Parathyroid adenoma (tissue), 2 donors: ENCODE data around the gene RXFP4.
"Not testable (repeated sequence)": the region's sequence is repeated elsewhere in the genome, so short reads cannot be mapped to it uniquely, and the experiment has no call there.

Experiments used
- H2AFZ ChIP-seq: fragments of 300-600 bp; sonication (generic); one replicate; pipeline ENCODE4 v1.7.0; 2017; ENCODE audit warnings: antibody characterized with exemption, mild to moderate bottlenecking
- H3K27ac ChIP-seq: fragments of 300-600 bp; sonication (generic); one replicate; pipeline ENCODE4 v1.7.0; 2017
- H3K27me3 ChIP-seq: fragments of 300-600 bp; sonication (generic); one replicate; pipeline ENCODE4 v1.7.0; 2017; ENCODE audit warnings: low read length; ENCODE audit not compliant: control insufficient read depth, insufficient read depth
- H3K36me3 ChIP-seq: fragments of 300-600 bp; sonication (generic); one replicate; pipeline ENCODE4 v1.7.0; 2017; ENCODE audit warnings: low read length; ENCODE audit not compliant: control insufficient read depth, insufficient read depth
- H3K4me1 ChIP-seq: fragments of 300-600 bp; sonication (generic); one replicate; pipeline ENCODE4 v1.7.0; 2017; ENCODE audit warnings: control low read depth
- H3K4me2 ChIP-seq: fragments of 300-600 bp; sonication (generic); one replicate; pipeline ENCODE4 v1.7.0; 2017; ENCODE audit warnings: low read length
- H3K4me3 ChIP-seq: fragments of 300-600 bp; sonication (generic); one replicate; pipeline ENCODE4 v1.7.0; 2017; ENCODE audit warnings: low read depth, low read length
- H3K79me2 ChIP-seq: fragments of 300-600 bp; sonication (generic); one replicate; pipeline ENCODE4 v1.7.0; 2017; ENCODE audit warnings: control low read depth
- H3K9ac ChIP-seq: fragments of 300-600 bp; sonication (generic); one replicate; pipeline ENCODE4 v1.7.0; 2017; ENCODE audit warnings: mild to moderate bottlenecking
- H3K9me3 ChIP-seq: fragments of 300-600 bp; sonication (generic); one replicate; pipeline ENCODE4 v1.7.0; 2017; ENCODE audit warnings: low read length; ENCODE audit not compliant: control insufficient read depth
- CTCF ChIP-seq: fragments of 300-600 bp; sonication (generic); IDR thresholded peaks from one replicate; pipeline ENCODE4 v1.7.0; 2017; ENCODE audit warnings: antibody characterized with exemption, mild to moderate bottlenecking
- donor health status: primary hyperparathyroidism.

RXFP4 gene

GRCh38 chr1:155983191-155984024 is 42.0 kb downstream of the RXFP4 start:
- Histone ChIP-seq H3K27me3 (no peaks in the 10 kb centered on the region), H3K9me3 (no peaks in the 10 kb centered on the region), H3K36me3 (no peaks in the 10 kb centered on the region), H3K79me2 (no peaks in the 10 kb centered on the region), H3K4me2 (peak overlapping the region; percentile 64), H2AFZ (peak overlapping the region; percentile 61), H3K9ac (no peak overlapping the region), H3K4me1 (peaks cover 26% of the 10 kb centered on the region), H3K4me3 (no peak overlapping the region), H3K27ac (peak overlapping the region; percentile 60)
- no peak for TF ChIP-seq CTCF

GRCh38 chr1:155984341-155984740 is 42.9 kb downstream of the RXFP4 start:
- peak overlapping the region; percentile 64 for H3K4me2 ChIP-seq
- no peak for TF ChIP-seq CTCF
- peaks cover 26% of the 10 kb centered on the region for H3K4me1 ChIP-seq
- no peaks in the 10 kb centered on the region for H3K79me2 ChIP-seq
- peak overlapping the region; percentile 19 for H3K4me3 ChIP-seq
- no peaks in the 10 kb centered on the region for H3K27me3 ChIP-seq
- no peaks in the 10 kb centered on the region for H3K9me3 ChIP-seq
- H3K27ac ChIP-seq = peak overlapping the region; percentile 60
- peak overlapping the region; percentile 61 for H2AFZ ChIP-seq
- no peak overlapping the region for H3K9ac ChIP-seq
- H3K36me3 ChIP-seq = no peaks in the 10 kb centered on the region

- H3K79me2 ChIP-seq, H3K27me3 ChIP-seq, H3K36me3 ChIP-seq, H3K4me3 ChIP-seq, H3K9ac ChIP-seq, H3K27ac ChIP-seq, H3K9me3 ChIP-seq: not testable (repeated sequence)
- Histone ChIP-seq H2AFZ (peak overlapping the region; percentile 61), H3K4me2 (peak overlapping the region; percentile 64), H3K4me1 (peaks cover 26% of the 10 kb centered on the region)
Observed at GRCh38 chr1:155984903-155985645, 43.6 kb downstream of the RXFP4 start.

GRCh38 chr1:155989242-155990004 is 48.0 kb downstream of the RXFP4 start:
- no peak overlapping the region for H3K9ac ChIP-seq
- H3K27ac ChIP-seq = no peak overlapping the region
- TF ChIP-seq CTCF = peak; percentile 89
- H3K4me2 ChIP-seq = peak overlapping the region; percentile 55
- H3K27me3 ChIP-seq = no peaks in the 10 kb centered on the region
- no peaks in the 10 kb centered on the region for H3K36me3 ChIP-seq
- H3K9me3 ChIP-seq = no peaks in the 10 kb centered on the region
- no peaks in the 10 kb centered on the region for H3K79me2 ChIP-seq
- peak overlapping the region; percentile 34 for H3K4me3 ChIP-seq
- peaks cover 2% of the 10 kb centered on the region for H3K4me1 ChIP-seq
- H2AFZ ChIP-seq = no peak overlapping the region
